Effector memory CD8-positive, alpha-beta T cell (primary cell): ENCODE data around the gene SELENOF.
"Not testable (repeated sequence)": the region's sequence is repeated elsewhere in the genome, so short reads cannot be mapped to it uniquely, and the experiment has no call there.

Source experiments
- ATAC-seq: fragments of 150-1000 bp; cut with Tn5 transposase; replicated peaks from 2 replicates; pipeline ENCODE4 v1.10.0; 2021; ENCODE audit warnings: mild to moderate bottlenecking, moderate library complexity
- DNase-seq, 3 experiments: peaks; one replicate each; pipeline ENCODE4 v3.0.0; 2021
- H3K27ac Mint-ChIP-seq, 2 donors: one replicate each; pipeline ENCODE4 v1.8.0; 2022; ENCODE audit warnings: mild to moderate bottlenecking in 2 of 2, mixed read lengths in 2 of 2, moderate library complexity in 2 of 2
- H3K27me3 Mint-ChIP-seq, 2 donors: one replicate each; pipeline ENCODE4 v1.8.0; 2022; ENCODE audit warnings: mixed read lengths in 2 of 2
- H3K36me3 Mint-ChIP-seq: one replicate; pipeline ENCODE4 v1.8.0; 2022; ENCODE audit warnings: mild to moderate bottlenecking, moderate library complexity, mixed read lengths; ENCODE audit not compliant: insufficient read depth
- H3K4me1 Mint-ChIP-seq, 2 donors: one replicate each; pipeline ENCODE4 v1.8.0; 2022; ENCODE audit warnings: low read depth in 2 of 2, mixed read lengths in 2 of 2
- H3K4me3 Mint-ChIP-seq, 2 donors: one replicate each; pipeline ENCODE4 v1.8.0; 2022; ENCODE audit warnings: mild to moderate bottlenecking in 2 of 2, mixed read lengths in 2 of 2, moderate library complexity in 2 of 2
- H3K9me3 Mint-ChIP-seq, 2 donors: one replicate each; pipeline ENCODE4 v1.8.0; 2022; ENCODE audit warnings: mixed read lengths in 2 of 2

SELENOF gene

DNA sequence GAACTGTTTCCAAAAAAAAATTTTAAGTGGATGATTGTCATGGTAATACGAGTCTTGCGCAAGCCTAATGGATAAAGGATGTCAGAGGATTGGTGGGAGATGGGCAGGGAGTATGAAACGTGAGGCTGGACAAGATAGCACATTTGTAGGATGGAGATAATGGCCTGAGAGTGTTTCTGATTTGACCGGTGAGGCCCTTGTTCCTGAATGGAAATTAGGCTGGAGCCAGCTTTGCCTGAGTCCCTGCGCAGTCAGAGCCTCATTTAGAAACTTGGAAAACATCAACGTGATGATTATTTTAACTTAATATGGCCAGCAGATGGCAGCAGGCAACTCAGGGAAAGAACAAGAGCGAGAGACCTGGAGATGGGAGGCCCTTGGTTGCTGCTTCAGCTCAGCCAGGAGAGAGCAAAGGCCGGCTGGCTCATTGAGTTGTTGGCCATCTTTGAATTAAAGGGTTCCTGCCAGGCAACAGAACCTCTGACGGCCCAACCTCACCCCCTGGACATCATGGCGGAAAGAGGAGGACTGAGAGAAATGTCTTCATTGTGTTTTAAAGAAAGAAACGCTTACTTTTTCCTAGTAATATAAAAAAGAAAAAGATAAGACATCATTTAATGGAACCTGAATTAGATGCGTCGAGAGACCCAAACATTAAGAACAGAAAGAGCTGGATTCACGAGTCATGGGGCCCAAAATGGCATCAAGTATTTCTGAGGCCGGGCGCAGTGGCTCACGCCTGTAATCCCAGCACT, 80.3 kb downstream of the SELENOF start:
- Mint-ChIP-seq H3K4me1 (peaks cover 0 to 4% of the 10 kb centered on the region in 2 donors), H3K27me3 (peaks cover 0 to 12% of the 10 kb centered on the region in 2 donors), H3K4me3 (no peak overlapping the region), H3K27ac (no peak overlapping the region), H3K36me3 (peaks cover 6% of the 10 kb centered on the region), H3K9me3 (no peaks in the 10 kb centered on the region)
- DNase-seq, result peak; percentile 43 to 48 (median 46)
- ATAC-seq, result peak; percentile 65

DNA sequence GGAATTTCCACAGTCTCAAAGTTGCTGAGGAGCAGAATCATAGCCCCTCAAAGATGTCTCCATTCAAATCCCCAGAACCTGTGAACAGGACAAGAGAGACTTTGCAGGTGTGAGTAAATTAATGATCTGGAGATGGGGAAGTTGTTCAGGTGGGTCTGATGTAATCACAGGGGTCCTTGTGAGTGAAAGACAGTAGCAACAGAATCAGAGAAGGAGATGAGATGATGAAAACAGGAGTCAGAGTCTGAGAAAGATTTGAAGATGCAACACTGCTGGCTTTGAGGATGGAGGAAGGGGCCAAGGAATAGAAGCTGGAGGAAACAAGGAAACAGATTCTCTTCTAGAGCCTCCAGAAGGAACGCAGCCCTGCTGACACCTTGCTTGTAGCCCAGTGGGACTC, 81.5 kb downstream of the SELENOF start:
- H3K4me1 Mint-ChIP-seq, result peaks cover 0 to 4% of the 10 kb centered on the region in 2 donors

DNA sequence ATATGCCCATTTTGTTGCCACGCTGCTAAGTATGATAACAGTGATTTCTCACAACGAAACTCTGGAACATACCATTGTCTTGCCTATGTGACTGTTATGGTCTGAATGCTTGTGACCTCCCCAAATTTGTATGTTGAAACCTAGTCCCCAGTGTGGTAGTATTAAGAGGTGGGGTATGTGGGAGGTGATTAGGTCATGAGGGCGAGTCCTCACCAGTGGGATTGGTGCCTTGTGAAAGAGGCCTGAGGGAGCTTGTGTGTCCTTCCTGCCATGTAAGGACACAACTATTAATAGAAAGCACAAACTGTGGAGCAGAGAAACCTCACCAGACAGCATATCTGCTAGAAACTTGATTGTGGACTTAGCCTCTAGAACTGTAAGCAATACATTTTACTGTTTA, 84.6 kb downstream of the SELENOF start:
- no peaks in the 10 kb centered on the region for H3K9me3 Mint-ChIP-seq
- no peak overlapping the region for H3K27ac Mint-ChIP-seq
- H3K36me3 Mint-ChIP-seq, result peaks cover 6% of the 10 kb centered on the region
- DNase-seq (no peak), ATAC-seq (no peak)
- H3K4me1 Mint-ChIP-seq, result peaks cover 0 to 4% of the 10 kb centered on the region in 2 donors
- H3K27me3 Mint-ChIP-seq, result peaks cover 1 to 14% of the 10 kb centered on the region in 2 donors
- no peak overlapping the region for H3K4me3 Mint-ChIP-seq

More for the DNA sequence above, 81.5 kb downstream of the SELENOF start:
- ATAC-seq, result no peak
- no peaks in the 10 kb centered on the region for H3K9me3 Mint-ChIP-seq
- peak overlapping the region in 1 of 2 donors; percentile 6 for H3K27ac Mint-ChIP-seq
- no peak overlapping the region for H3K4me3 Mint-ChIP-seq
- no peak for DNase-seq
- peaks cover 6% of the 10 kb centered on the region for H3K36me3 Mint-ChIP-seq
- peaks cover 0 to under 1% of the 10 kb centered on the region in 2 donors for H3K27me3 Mint-ChIP-seq

DNA sequence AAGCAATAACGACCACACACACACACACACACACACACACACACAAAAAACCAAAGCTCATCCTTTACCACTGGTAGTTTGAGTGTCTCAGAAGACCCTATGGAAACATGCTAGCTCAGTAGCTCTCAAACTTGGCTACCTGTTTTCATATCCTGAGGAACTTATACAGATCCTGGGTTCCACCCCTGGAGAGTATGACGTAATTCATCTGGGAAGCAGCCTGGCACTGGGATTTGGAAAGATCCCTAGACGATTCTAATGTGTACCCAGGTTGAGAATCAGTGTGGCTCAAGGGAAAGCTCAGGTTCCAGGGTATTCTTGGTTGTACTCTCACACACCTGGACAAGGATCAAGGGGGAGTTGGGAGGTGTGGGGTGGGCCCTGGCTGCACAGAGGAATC, 85.9 kb downstream of the SELENOF start:
- Mint-ChIP-seq H3K27me3 (peaks cover 11 to 27% of the 10 kb centered on the region in 2 donors), H3K36me3 (no peaks in the 10 kb centered on the region), H3K4me1 (no peaks in the 10 kb centered on the region), H3K9me3 (no peaks in the 10 kb centered on the region), H3K27ac (no peak overlapping the region), H3K4me3 (no peak overlapping the region)
- ATAC-seq (no peak), DNase-seq (no peak)

DNA sequence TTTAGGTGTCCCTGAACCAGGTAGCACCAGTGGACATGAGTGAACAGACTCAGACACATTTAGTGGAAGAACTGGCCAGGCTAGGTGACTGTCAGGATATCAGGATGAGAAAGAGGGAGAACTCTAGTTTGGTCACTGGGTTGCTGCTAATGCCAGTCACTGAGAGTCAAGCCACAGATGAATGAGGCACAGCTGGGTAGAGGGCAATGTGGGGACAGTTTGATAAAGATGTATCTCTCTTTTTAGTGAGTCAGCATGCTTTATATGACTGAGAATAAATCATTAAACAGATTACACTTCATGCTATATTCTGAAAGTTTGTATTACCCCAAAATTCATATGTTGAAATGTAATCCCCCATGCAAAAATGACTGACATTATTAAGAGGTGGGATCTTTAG, 87.1 kb downstream of the SELENOF start:
- no peaks in the 10 kb centered on the region for H3K9me3 Mint-ChIP-seq
- no peak for ATAC-seq
- H3K36me3 Mint-ChIP-seq, result no peaks in the 10 kb centered on the region
- H3K27ac Mint-ChIP-seq, result no peak overlapping the region
- no peaks in the 10 kb centered on the region for H3K4me1 Mint-ChIP-seq
- no peak for DNase-seq
- H3K27me3 Mint-ChIP-seq, result peaks cover 19 to 30% of the 10 kb centered on the region in 2 donors
- H3K4me3 Mint-ChIP-seq, result no peak overlapping the region

DNA sequence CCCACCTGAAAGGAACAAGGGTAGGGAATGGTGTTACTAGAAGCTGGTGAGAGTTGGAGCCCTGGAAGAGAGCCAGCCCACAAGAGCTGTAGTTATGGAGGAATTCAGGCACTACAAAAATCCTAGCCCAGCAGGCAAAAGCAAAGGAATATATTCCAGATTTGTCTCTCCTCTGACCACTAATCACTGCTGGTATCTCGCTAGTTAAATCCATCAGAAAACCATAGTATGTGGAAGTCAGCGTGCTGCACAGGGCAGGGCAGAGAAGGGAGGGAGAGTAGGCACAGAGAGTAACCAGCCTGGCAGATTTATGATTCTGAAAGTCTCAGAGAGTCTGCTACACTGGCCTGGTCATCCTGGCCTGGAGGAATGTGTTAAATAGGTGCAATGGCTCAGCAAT, 88.6 kb downstream of the SELENOF start:
- no peak overlapping the region for H3K27ac Mint-ChIP-seq
- no peaks in the 10 kb centered on the region for H3K4me1 Mint-ChIP-seq
- no peak for ATAC-seq
- H3K4me3 Mint-ChIP-seq, result no peak overlapping the region
- H3K9me3 Mint-ChIP-seq, result no peaks in the 10 kb centered on the region
- H3K36me3 Mint-ChIP-seq, result no peaks in the 10 kb centered on the region
- peaks cover 19 to 30% of the 10 kb centered on the region in 2 donors for H3K27me3 Mint-ChIP-seq
- no peak for DNase-seq

DNA sequence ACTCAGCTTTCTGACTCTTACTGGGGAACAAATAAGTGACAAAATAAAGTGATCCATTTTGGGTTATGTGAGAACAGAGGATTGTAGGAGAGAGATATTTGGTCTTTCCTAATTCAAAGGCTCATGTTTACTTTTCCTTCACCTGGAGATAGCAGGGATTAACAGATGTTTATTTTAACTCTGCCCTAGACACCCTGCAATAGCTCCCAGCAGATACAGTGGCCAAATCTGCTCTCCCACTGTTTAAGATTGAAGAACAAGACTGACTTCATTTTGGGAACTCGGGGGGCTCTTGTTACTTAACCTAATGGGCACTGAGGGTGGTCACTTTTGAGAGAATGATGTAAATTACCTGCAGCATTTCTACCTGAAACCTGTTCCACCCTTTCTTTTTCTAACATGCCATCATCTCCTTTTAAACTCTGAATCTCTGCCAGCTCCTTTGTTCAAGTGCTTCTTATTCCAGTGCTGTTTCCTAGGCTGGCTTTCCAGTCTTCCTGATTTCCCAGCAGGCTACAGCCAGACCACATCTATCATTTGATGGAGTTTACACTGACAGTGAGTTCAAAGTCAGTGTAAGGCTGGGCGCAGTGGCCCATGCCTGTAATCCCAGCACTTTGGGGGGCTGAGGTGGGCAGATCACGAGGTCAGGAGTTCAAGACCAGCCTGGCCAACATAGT, 90.0 kb downstream of the SELENOF start:
- no peaks in the 10 kb centered on the region for H3K4me1 Mint-ChIP-seq
- no peak for ATAC-seq
- DNase-seq, result no peak
- no peaks in the 10 kb centered on the region for H3K36me3 Mint-ChIP-seq
- peaks cover 24 to 30% of the 10 kb centered on the region in 2 donors for H3K27me3 Mint-ChIP-seq
- no peak overlapping the region for H3K4me3 Mint-ChIP-seq
- no peaks in the 10 kb centered on the region for H3K9me3 Mint-ChIP-seq
- no peak overlapping the region for H3K27ac Mint-ChIP-seq

DNA sequence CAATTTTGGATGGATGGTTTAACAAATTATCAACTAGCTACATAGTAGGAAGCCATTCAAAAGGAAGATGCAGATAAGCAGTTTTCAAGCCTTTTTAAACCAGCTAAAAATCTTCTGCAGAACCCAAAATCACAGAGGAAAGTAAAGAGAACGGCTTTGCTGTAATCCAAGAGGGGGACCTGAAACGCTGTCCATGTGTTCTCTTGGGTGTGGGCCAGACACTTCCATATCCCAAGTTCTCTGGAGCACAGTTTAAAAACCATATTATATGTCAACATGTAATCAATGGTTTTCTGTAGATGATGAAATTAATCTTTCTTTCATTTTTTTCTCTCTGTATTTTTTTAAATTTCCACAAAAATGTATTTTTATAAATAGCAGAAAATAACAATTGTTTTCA, 90.5 kb downstream of the SELENOF start:
- Mint-ChIP-seq H3K9me3 (no peaks in the 10 kb centered on the region), H3K27me3 (peaks cover 24 to 30% of the 10 kb centered on the region in 2 donors), H3K27ac (no peak overlapping the region), H3K36me3 (no peaks in the 10 kb centered on the region), H3K4me3 (no peak overlapping the region), H3K4me1 (no peaks in the 10 kb centered on the region)
- ATAC-seq (no peak), DNase-seq (no peak)

DNA sequence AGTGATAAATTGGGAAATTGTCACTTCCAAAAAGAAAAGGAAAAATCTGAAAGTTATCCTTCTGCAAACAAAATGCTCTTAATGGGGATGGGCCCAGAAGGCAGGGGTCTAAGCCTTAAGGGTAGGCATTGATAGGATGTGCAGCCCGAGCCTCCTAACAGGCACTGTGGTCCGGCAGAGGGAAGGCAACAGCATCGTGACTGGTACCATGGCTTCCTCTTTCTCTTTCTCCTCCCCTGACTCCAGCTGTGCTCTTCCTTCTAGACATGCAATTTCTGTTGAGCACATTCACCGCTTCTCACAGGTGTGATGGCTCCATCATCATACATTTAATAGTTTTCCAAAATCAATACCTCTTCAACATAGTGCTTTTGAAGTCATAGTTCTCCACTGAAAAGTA, 91.5 kb downstream of the SELENOF start:
- H3K4me3 Mint-ChIP-seq, result no peak overlapping the region
- no peak overlapping the region for H3K27ac Mint-ChIP-seq
- no peak for DNase-seq
- ATAC-seq, result no peak
- no peaks in the 10 kb centered on the region for H3K9me3 Mint-ChIP-seq
- H3K36me3 Mint-ChIP-seq, result no peaks in the 10 kb centered on the region
- no peaks in the 10 kb centered on the region for H3K4me1 Mint-ChIP-seq
- H3K27me3 Mint-ChIP-seq, result peaks cover 24 to 30% of the 10 kb centered on the region in 2 donors

DNA sequence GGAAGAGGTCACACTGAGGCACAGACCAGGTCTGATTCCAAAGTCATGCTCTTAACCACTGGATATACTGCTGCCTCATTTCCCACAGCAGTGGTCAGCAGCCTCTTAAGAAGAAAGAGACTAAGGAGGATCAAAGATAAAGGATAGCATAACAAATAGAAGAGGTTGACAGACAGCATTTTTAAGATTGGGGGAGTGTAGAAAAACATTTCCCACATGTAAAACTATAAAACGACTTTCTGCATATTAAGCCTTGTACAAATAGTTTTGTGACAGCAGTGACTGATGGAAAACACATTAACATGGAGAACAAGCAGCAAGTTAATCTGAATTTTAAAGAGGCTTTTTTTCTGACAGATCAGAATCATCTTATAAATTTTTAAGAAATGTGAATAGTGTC, 92.0 kb downstream of the SELENOF start:
- Mint-ChIP-seq H3K27ac (no peak overlapping the region), H3K9me3 (no peaks in the 10 kb centered on the region), H3K4me3 (no peak overlapping the region), H3K4me1 (no peaks in the 10 kb centered on the region), H3K27me3 (peaks cover 24 to 30% of the 10 kb centered on the region in 2 donors), H3K36me3 (no peaks in the 10 kb centered on the region)
- DNase-seq, result no peak
- ATAC-seq, result no peak

DNA sequence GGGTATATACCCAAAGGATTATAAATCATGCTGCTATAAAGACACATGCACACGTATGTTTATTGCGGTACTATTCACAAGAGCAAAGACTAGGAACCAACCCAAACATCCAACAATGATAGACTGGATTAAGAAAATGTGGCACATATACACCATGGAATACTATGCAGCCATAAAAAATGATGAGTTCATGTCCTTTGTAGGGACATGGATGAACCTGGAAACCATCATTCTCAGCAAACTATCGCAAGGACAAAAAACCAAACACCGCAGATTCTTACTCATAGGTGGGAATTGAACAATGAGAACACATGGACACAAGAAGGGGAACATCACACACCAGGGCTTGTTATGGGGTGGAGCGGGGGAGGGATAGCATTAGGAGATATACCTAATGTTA, 94.0 kb downstream of the SELENOF start:
- H3K4me1 Mint-ChIP-seq, DNase-seq, ATAC-seq, H3K4me3 Mint-ChIP-seq, H3K27ac Mint-ChIP-seq, H3K36me3 Mint-ChIP-seq, H3K9me3 Mint-ChIP-seq: not testable (repeated sequence)
- H3K27me3 Mint-ChIP-seq, result peaks cover 24 to 26% of the 10 kb centered on the region in 2 donors

DNA sequence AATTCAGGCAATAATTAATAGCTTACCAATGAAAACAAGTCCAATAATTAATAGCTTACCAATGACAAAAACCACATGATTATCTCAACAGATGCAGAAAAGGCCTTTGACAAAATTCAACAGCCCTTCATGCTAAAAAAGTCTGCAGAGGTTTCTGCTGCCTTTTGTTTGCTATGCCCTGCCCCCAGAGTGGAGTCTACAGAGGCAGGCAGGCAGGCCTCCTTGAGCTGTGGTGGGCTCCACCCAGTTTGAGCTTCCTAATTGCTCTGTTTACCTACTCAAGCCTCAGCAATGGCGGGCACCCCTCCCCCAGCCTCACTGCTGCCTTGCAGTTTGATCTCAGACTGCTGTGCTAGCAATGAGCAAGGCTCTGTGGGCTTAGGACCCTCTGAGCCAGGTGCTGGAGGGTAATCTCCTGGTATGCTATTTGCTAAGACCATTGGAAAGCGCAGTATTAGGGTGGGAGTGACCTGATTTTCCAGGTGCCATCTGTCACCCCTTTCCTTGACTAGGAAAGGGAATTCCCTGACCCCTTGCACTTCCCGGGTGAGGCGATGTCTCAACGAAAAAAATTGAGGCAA, 96.6 kb downstream of the SELENOF start:
- not testable (repeated sequence) for H3K4me3 Mint-ChIP-seq, H3K4me1 Mint-ChIP-seq, H3K9me3 Mint-ChIP-seq, DNase-seq, H3K27ac Mint-ChIP-seq, H3K36me3 Mint-ChIP-seq, ATAC-seq
- peaks cover 18 to 20% of the 10 kb centered on the region in 2 donors for H3K27me3 Mint-ChIP-seq

DNA sequence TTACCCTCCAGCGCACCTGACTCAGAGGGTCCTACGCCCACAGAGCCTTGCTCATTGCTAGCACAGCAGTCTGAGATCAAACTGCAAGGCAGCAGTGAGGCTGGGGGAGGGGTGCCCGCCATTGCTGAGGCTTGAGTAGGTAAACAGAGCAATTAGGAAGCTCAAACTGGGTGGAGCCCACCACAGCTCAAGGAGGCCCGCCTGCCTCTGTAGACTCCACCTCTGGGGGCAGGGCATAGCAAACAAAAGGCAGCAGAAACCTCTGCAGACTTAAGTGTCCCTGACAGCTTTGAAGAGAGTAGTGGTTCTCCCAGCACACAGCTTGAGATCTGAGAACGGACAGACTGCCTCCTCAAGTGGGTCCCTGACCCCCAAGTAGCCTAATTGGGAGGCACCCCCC, 99.8 kb downstream of the SELENOF start:
- not testable (repeated sequence) for H3K36me3 Mint-ChIP-seq, H3K27ac Mint-ChIP-seq, H3K4me3 Mint-ChIP-seq, H3K9me3 Mint-ChIP-seq, ATAC-seq, H3K4me1 Mint-ChIP-seq, DNase-seq
- H3K27me3 Mint-ChIP-seq, result peaks cover 20 to 30% of the 10 kb centered on the region in 2 donors
